Measurements from ENCODE around the gene TRMT6. TPM values are rescaled to one million over a fixed set of nuclear protein-coding genes. Genes with fewer than 3 reads are reported as not detected.

TRMT6 gene
- polyA plus RNA-seq, 1 donor (not counting 4 experiments of a cell fraction or from before 2014, with no cell fraction given): 26.3 TPM

DNA sequence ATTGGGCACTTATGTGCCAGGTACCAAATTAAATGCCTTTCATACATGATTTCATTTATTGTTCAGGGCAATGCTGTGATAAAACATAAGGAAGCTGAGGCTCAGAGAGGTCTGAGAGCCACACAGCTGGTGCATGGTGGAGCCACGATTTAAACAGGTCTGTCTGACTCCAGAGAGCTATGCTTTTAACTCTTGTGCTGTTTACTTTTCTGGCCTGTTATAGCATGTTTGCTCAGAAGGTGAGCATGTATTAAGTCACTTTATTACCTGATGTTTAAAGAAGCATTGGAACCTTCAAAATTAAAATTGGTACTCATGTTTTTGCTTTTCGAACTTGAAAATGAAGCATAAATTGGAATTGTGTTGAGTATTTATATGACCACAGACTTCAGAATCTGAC, 26.9 kb upstream of the TRMT6 start:
- Histone ChIP-seq H3K27ac (ENCODE audit: control insufficient read depth, insufficient read depth, low read length) (no peak overlapping the region), H3K9me3 (ENCODE audit: control insufficient read depth, low read depth, low read length) (no peaks in the 10 kb centered on the region), H3K4me1 (ENCODE audit: control insufficient read depth, extremely low read depth, insufficient read depth, low read length) (no peaks in the 10 kb centered on the region), H3K79me2 (ENCODE audit: control insufficient read depth, insufficient read depth, low read length) (no peaks in the 10 kb centered on the region), H3K27me3 (ENCODE audit: control insufficient read depth, extremely low read depth, insufficient read depth, low read length) (no peaks in the 10 kb centered on the region), H3K9me1 (ENCODE audit: control insufficient read depth, extremely low read depth, insufficient read depth, low read length) (no peaks in the 10 kb centered on the region), H3K9ac (ENCODE audit: control insufficient read depth, extremely low read depth, insufficient read depth, low read length) (no peak overlapping the region), H3K4me2 (ENCODE audit: control insufficient read depth, extremely low read depth, insufficient read depth, low read depth, low read length) (no peak overlapping the region), H3K36me3 (ENCODE audit: control insufficient read depth in 2 of 2, extremely low read depth in 1 of 2, insufficient read depth in 2 of 2, low read length in 2 of 2) (peaks cover 5 to 11% of the 10 kb centered on the region in 2 experiments), H3K4me3 (ENCODE audit: control insufficient read depth in 2 of 3, extremely low read depth in 1 of 3, insufficient read depth in 2 of 3, low read depth in 1 of 3, low read length in 3 of 3) (no peak overlapping the region), H4K20me1 (ENCODE audit: control insufficient read depth, extremely low read depth, insufficient read depth, low read length) (no peaks in the 10 kb centered on the region), H2AFZ (ENCODE audit: control insufficient read depth, low read length) (no peak overlapping the region)
- dilution Hi-C loops (cut with MboI; ENCODE audit: extremely low pct_ligation_motif_present, low sequenced_read_pairs): no loop called here
- DNase-seq (ENCODE audit: low read depth, low spot score) (no peak), FAIRE-seq (no peak)
- no peak for TF ChIP-seq EZH2 (IDR thresholded peaks at IDR 0.05; ENCODE audit: low read length)
- TF ChIP-seq, protein P1, sequence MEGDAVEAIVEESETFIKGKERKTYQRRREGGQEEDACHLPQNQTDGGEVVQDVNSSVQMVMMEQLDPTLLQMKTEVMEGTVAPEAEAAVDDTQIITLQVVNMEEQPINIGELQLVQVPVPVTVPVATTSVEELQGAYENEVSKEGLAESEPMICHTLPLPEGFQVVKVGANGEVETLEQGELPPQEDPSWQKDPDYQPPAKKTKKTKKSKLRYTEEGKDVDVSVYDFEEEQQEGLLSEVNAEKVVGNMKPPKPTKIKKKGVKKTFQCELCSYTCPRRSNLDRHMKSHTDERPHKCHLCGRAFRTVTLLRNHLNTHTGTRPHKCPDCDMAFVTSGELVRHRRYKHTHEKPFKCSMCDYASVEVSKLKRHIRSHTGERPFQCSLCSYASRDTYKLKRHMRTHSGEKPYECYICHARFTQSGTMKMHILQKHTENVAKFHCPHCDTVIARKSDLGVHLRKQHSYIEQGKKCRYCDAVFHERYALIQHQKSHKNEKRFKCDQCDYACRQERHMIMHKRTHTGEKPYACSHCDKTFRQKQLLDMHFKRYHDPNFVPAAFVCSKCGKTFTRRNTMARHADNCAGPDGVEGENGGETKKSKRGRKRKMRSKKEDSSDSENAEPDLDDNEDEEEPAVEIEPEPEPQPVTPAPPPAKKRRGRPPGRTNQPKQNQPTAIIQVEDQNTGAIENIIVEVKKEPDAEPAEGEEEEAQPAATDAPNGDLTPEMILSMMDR (optimal IDR thresholded peaks at IDR 0.05 in 1 of 3, IDR thresholded peaks at IDR 0.05 in 1 of 3, conservative IDR thresholded peaks at IDR 0.05 in 1 of 3; ENCODE audit: extremely low read depth in 1 of 3, insufficient read depth in 2 of 3, low read length in 3 of 3): no peak

DNA sequence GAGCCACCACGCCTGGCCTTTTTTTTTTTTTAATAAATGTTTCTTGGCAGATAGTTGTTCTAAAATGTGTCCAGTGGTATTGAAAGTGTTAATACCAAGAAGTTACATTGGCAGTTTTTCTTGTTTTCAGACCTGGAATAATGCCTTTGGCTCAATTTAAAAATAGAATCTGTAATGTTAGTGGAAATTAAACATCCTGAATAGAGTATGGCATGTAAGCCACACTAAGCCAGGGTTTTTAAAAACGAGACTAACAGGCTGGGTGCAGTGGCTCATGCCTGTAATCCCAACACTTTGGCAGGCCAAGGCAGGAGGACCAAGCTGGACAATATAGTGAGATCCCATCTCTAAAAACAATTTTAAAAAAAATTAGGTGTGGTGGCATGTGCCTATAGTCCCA, 25.4 kb upstream of the TRMT6 start:
- dilution Hi-C loops (cut with MboI; ENCODE audit: extremely low pct_ligation_motif_present, low sequenced_read_pairs): no loop called here
- Histone ChIP-seq H3K27ac (ENCODE audit: control insufficient read depth, insufficient read depth, low read length) (no peak overlapping the region), H3K4me2 (ENCODE audit: control insufficient read depth, extremely low read depth, insufficient read depth, low read depth, low read length) (no peak overlapping the region), H3K4me1 (ENCODE audit: control insufficient read depth, extremely low read depth, insufficient read depth, low read length) (no peaks in the 10 kb centered on the region), H3K4me3 (ENCODE audit: control insufficient read depth in 2 of 3, extremely low read depth in 1 of 3, insufficient read depth in 2 of 3, low read depth in 1 of 3, low read length in 3 of 3) (no peak overlapping the region), H3K9me1 (ENCODE audit: control insufficient read depth, extremely low read depth, insufficient read depth, low read length) (no peaks in the 10 kb centered on the region), H3K27me3 (ENCODE audit: control insufficient read depth, extremely low read depth, insufficient read depth, low read length) (no peaks in the 10 kb centered on the region), H3K79me2 (ENCODE audit: control insufficient read depth, insufficient read depth, low read length) (no peaks in the 10 kb centered on the region), H3K36me3 (ENCODE audit: control insufficient read depth in 2 of 2, extremely low read depth in 1 of 2, insufficient read depth in 2 of 2, low read length in 2 of 2) (peaks cover 5 to 11% of the 10 kb centered on the region in 2 experiments), H4K20me1 (ENCODE audit: control insufficient read depth, extremely low read depth, insufficient read depth, low read length) (no peaks in the 10 kb centered on the region), H3K9ac (ENCODE audit: control insufficient read depth, extremely low read depth, insufficient read depth, low read length) (no peak overlapping the region), H2AFZ (ENCODE audit: control insufficient read depth, low read length) (no peak overlapping the region), H3K9me3 (ENCODE audit: control insufficient read depth, low read depth, low read length) (no peaks in the 10 kb centered on the region)
- DNase-seq (ENCODE audit: low read depth, low spot score): no peak
- TF ChIP-seq, protein P1 (optimal IDR thresholded peaks at IDR 0.05 in 1 of 3, IDR thresholded peaks at IDR 0.05 in 1 of 3, conservative IDR thresholded peaks at IDR 0.05 in 1 of 3; ENCODE audit: extremely low read depth in 1 of 3, insufficient read depth in 2 of 3, low read length in 3 of 3): no peak
- no peak for TF ChIP-seq EZH2 (IDR thresholded peaks at IDR 0.05; ENCODE audit: low read length)
- no peak for FAIRE-seq

All from keratinocyte (primary cell).